HepG2 (cell line): Measurements from ENCODE around the gene DNAJC5. TPM values are rescaled to one million over a fixed set of nuclear protein-coding genes. Genes with fewer than 3 reads are reported as not detected.

Experiments used
- CAMTA2 ChIP-seq: sonication (generic); formaldehyde crosslinking; IDR thresholded peaks from 2 replicates; pipeline ENCODE4 v1.4.0; 2020; ENCODE audit warnings: mild to moderate bottlenecking, missing genetic modification reagents, borderline replicate concordance
- E2F2 ChIP-seq: sonication (generic); formaldehyde crosslinking; IDR thresholded peaks from 2 replicates; pipeline ENCODE4 v1.4.0; 2020; ENCODE audit warnings: missing genetic modification reagents, borderline replicate concordance
- ELF4 ChIP-seq: sonication (generic); formaldehyde crosslinking; IDR thresholded peaks from 2 replicates; pipeline ENCODE4 v1.5.0; 2020; ENCODE audit warnings: missing genetic modification reagents, mild to moderate bottlenecking, moderate library complexity, borderline replicate concordance
- GFI1 ChIP-seq: sonication (generic); formaldehyde crosslinking; IDR thresholded peaks from 2 replicates; pipeline ENCODE4 v1.5.0; 2020; ENCODE audit warnings: missing genetic modification reagents, mild to moderate bottlenecking, borderline replicate concordance
- HNF4A ChIP-seq: sonication (generic); formaldehyde crosslinking; IDR thresholded peaks from 2 replicates; pipeline ENCODE4 v1.4.0; 2020; ENCODE audit warnings: missing genetic modification reagents
- HOXA3 ChIP-seq: sonication (generic); formaldehyde crosslinking; IDR thresholded peaks from 2 replicates; pipeline ENCODE4 v1.5.0; 2020; ENCODE audit warnings: missing genetic modification reagents
- KAT8 ChIP-seq: IDR thresholded peaks from 2 replicates; pipeline ENCODE4 v1.6.1; 2016; ENCODE audit warnings: missing genetic modification reagents, missing compliant biosample characterization
- MTERF4 ChIP-seq: sonication (generic); formaldehyde crosslinking; IDR thresholded peaks from 2 replicates; pipeline ENCODE4 v1.8.0; 2023; ENCODE audit warnings: mild to moderate bottlenecking, missing genetic modification reagents
- NR2F6 ChIP-seq, 2 experiments: IDR thresholded peaks; 2 replicates each; pipeline ENCODE4 v1.6.1; 2016; ENCODE audit warnings: antibody characterized with exemption in 1 of 2, mild to moderate bottlenecking in 1 of 2
- PATZ1 ChIP-seq: sonication (generic); formaldehyde crosslinking; IDR thresholded peaks from 2 replicates; pipeline ENCODE4 v1.4.0; 2020; ENCODE audit warnings: missing genetic modification reagents
- REPIN1 ChIP-seq: sonication (generic); formaldehyde crosslinking; IDR thresholded peaks from 2 replicates; pipeline ENCODE4 v1.8.0; 2022; ENCODE audit warnings: missing genetic modification reagents, low read depth, mild to moderate bottlenecking, borderline replicate concordance
- TCF7 ChIP-seq: sonication (generic); IDR thresholded peaks from 2 replicates; pipeline ENCODE4 v1.6.1; 2016; ENCODE audit warnings: antibody characterized with exemption, low read depth
- THAP9 ChIP-seq: sonication (generic); formaldehyde crosslinking; IDR thresholded peaks from 2 replicates; pipeline ENCODE4; 2020; ENCODE audit warnings: missing genetic modification reagents, mild to moderate bottlenecking, borderline replicate concordance
- TMF1 ChIP-seq: sonication (generic); formaldehyde crosslinking; IDR thresholded peaks from 2 replicates; pipeline ENCODE4 v1.8.1; 2022; ENCODE audit warnings: low read depth, missing genetic modification reagents
- U2AF1 ChIP-seq: fragments of 200-400 bp; formaldehyde crosslinking; optimal IDR thresholded peaks from 2 replicates; pipeline ENCODE3; 2017; ENCODE audit warnings: mild to moderate bottlenecking, low read depth, low read length
- ZBTB38 ChIP-seq: sonication (generic); formaldehyde crosslinking; IDR thresholded peaks from 2 replicates; pipeline ENCODE4 v1.5.1; 2020; ENCODE audit warnings: mild to moderate bottlenecking, missing genetic modification reagents
- ZC3H13 ChIP-seq: sonication (generic); formaldehyde crosslinking; IDR thresholded peaks from 2 replicates; pipeline ENCODE4 v1.8.1; 2023; ENCODE audit warnings: mild to moderate bottlenecking, missing genetic modification reagents, moderate library complexity
- ZNF138 ChIP-seq: sonication (generic); formaldehyde crosslinking; IDR thresholded peaks from 2 replicates; pipeline ENCODE4 v1.5.0; 2020; ENCODE audit warnings: mild to moderate bottlenecking, low read depth, missing genetic modification reagents
- ZNF451 ChIP-seq: sonication (generic); formaldehyde crosslinking; IDR thresholded peaks from 2 replicates; pipeline ENCODE4 v1.5.0; 2020; ENCODE audit warnings: mild to moderate bottlenecking, missing genetic modification reagents
- ZNF567 ChIP-seq: sonication (generic); formaldehyde crosslinking; IDR thresholded peaks from 2 replicates; pipeline ENCODE4 v1.8.1; 2023; ENCODE audit warnings: mild to moderate bottlenecking, missing genetic modification reagents, borderline replicate concordance
- ZNF768 ChIP-seq: sonication (generic); formaldehyde crosslinking; IDR thresholded peaks from 2 replicates; pipeline ENCODE4 v1.4.0; 2020; ENCODE audit warnings: missing genetic modification reagents
- ZNF780A ChIP-seq: sonication (generic); formaldehyde crosslinking; IDR thresholded peaks from 2 replicates; pipeline ENCODE4 v1.8.0; 2022; ENCODE audit warnings: mild to moderate bottlenecking, missing genetic modification reagents, moderate library complexity
- polyA plus RNA-seq, 8 experiments: library from polyadenylated mRNA; depleted of rRNA in 3 of 8; stranded (reverse) in 7 of 8; unstranded in 1 of 8; fragments of >200 nt; fragmentation: Illumina TruSeq in 4 of 8; extraction: Trizol in 4 of 8; gene quantifications; 2 replicates each; pipeline versions ENCODE4 v1.2.1 to v1.2.3, GENCODE V29; 2011 to 2016; ENCODE audit warnings: low read depth in 4 of 8, missing spikeins in 1 of 8, mixed read lengths in 1 of 8; ENCODE audit not compliant: insufficient read depth in 1 of 8
- total RNA-seq, 5 experiments: library from RNA; depleted of rRNA; stranded (reverse); fragments of >200 nt; fragmentation: Illumina TruSeq; extraction: Trizol; gene quantifications; 2 replicates each; pipeline ENCODE4 v1.2.3, GENCODE V29; 2016; ENCODE audit warnings: low read depth in 1 of 5

DNAJC5 gene
- total and polyA plus RNA-seq, 2 of the 13 experiments (the other 11 are each of a cell fraction or from before 2014, with no cell fraction given): 42.8 to 64.5 TPM

GRCh38 chr20:63979557-63980316 lies 84.8 kb downstream of the DNAJC5 start, which contains the start of gene SAMD10 (continued):
- no peak; the same call in 1 of the 2 replicates for TF ChIP-seq GFI1
- no peak for TF ChIP-seq E2F2 (CRISPR knock-in tag)
- peak; percentile 79 for TF ChIP-seq U2AF1
- TF ChIP-seq ZBTB38 (CRISPR knock-in tag): 0 out of 2 replicates have a peak, but pooled peaks have one; percentile 30
- TF ChIP-seq ZNF567: peak; percentile 62; the same call in 1 of the 2 replicates
- TF ChIP-seq ZNF451 (CRISPR knock-in tag): peak; percentile 78; the same call in 1 of the 2 replicates
- no peak for TF ChIP-seq ELF4 (CRISPR knock-in tag)
- 0 out of 2 replicates have a peak, but pooled peaks have one; percentile 9 for TF ChIP-seq TMF1
- TF ChIP-seq HNF4A (CRISPR knock-in tag): no peak
- TF ChIP-seq MTERF4 (CRISPR knock-in tag): no peak; the same call in 1 of the 2 replicates
- TF ChIP-seq ZNF768 (CRISPR knock-in tag): 0 out of 2 replicates have a peak, but pooled peaks have one; percentile 35
- TF ChIP-seq ZC3H13 (CRISPR knock-in tag): peak; percentile 84
- TF ChIP-seq REPIN1 (CRISPR knock-in tag): no peak
- TF ChIP-seq ZNF780A (CRISPR knock-in tag): 0 out of 2 replicates have a peak, but pooled peaks have one; percentile 48
- TF ChIP-seq ZNF138 (CRISPR knock-in tag): 0 out of 2 replicates have a peak, but pooled peaks have one; percentile 20
- peak; percentile 87 for TF ChIP-seq PATZ1 (CRISPR knock-in tag)
- TF ChIP-seq CAMTA2 (CRISPR knock-in tag): peak; percentile 88; the same call in 1 of the 2 replicates
- TF ChIP-seq HOXA3 (CRISPR knock-in tag): peak; percentile 50; the same call in 1 of the 2 replicates
- TF ChIP-seq TCF7: no peak
- TF ChIP-seq THAP9 (CRISPR knock-in tag): peak; percentile 51; the same call in 1 of the 2 replicates
- no peak for TF ChIP-seq NR2F6 (IDR thresholded peaks at IDR 0.05)
- peak; percentile 30; the same call in 1 of the 2 replicates for TF ChIP-seq NR2F6 (CRISPR knock-in tag; IDR thresholded peaks at IDR 0.05)
- peak; percentile 35; the same call in 1 of the 2 replicates for TF ChIP-seq KAT8 (CRISPR knock-in tag)
